NCI-H69 (cell line): ENCODE data around the gene ATP5ME.
A peak's percentile ranks its signal among the peaks of the same experiment; 100 is the strongest.
"Not testable (repeated sequence)": the region's sequence is repeated elsewhere in the genome, so short reads cannot be mapped to it uniquely, and the experiment has no call there.

Source experiments
- DNase-seq: peaks from one replicate; lab custom pipeline; 2025; lab: John Stamatoyannopoulos, UW

ATP5ME gene

DNA sequence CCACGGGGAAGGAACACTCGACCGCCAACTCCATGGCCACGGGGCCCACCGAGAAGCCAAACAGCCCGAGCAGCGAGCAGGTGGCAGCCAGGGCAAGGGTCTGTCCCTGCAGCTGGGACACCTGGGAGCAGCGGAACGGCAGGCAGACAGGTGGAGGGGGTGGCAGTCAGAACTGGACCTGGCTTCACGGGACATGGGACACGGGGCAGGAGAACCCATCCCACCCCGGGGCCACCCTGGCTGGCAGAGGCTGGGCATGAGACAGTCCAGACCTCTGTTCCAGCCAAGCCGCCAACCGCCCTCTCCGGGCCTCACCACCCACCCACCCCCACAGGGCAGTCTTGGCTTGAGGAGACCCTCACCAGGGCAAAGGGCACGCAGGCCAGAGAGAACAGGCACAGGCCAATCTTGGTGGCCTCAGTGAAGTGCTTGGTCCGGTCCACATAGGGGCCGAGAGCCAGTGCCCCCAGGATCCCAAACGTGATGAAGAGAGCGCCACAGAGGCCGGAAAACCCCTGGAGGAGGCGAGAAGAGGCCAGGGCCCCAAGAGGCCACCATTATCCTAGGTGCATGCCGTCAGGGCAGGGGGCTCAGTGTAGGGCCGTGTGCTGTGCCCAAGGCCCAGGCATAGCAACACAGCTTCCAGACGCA, 9.3 kb upstream of the ATP5ME start:
- no peak for DNase-seq

DNA sequence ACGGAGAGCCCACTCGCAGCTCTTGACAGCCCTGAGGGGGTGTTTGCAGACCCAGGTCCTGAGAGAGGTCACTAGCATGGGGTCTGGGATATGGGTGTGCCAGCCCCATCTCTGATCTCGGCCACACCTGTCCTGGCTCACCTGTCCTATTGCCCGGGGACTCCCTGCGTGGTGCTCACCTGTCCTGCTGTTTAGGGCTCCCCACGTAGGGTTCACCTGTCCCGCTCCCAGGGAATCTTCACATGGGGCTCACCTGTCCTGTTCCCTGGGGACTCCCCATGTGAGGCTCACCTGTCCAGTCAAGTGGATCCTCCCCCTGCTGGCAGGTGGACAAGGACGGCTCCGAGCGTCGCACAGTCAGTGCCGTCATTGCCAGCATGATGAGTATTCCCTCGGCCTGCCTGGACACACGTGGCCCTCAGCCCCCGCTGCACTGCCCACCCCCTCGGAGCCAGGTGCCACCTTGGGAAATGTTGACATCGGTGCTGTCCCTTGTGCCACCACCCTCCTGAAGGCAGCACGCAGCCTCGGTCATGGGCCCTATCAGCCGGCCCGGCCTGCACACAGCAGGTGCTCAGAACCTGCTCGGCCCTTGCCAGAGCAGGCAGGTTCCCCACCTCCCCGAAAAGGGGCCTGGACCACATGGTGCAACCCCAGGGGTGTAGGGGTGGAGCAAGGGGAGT, 8.6 kb upstream of the ATP5ME start:
- DNase-seq, result no peak

DNA sequence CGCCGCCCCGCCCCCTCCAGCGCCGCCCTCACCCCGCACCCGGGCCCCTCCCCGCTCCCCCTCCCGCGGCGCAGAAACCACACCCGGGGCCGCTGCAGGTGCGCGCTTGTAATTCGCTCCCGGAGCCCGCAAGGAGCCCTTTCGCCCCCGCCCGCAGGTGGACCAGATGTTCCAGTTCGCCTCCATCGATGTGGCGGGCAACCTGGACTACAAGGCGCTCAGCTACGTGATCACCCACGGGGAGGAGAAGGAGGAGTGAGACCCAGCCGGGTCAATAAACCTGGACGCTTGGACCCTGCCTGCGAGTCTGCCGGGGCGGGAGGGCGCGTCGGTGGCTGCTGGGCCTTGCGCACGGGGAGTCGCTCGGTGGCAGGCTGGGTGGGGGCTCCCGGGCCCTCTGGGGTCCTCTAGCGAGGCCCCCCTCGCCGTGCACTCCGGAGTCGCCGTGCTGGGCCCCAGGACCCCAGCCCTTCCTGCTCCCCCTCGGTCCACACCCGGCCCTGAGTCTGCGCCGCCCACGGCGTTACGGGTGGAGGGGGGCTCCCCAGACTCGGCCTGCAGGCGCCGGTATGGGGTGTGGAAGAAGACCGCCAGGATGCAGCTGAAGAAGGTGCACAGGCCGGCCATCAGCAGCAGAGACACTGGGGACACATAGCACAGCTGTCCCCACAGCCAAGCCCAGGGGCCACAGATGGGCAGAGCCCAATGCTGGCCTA, 7.8 kb upstream of the ATP5ME start:
- peak; percentile 87 for DNase-seq

DNA sequence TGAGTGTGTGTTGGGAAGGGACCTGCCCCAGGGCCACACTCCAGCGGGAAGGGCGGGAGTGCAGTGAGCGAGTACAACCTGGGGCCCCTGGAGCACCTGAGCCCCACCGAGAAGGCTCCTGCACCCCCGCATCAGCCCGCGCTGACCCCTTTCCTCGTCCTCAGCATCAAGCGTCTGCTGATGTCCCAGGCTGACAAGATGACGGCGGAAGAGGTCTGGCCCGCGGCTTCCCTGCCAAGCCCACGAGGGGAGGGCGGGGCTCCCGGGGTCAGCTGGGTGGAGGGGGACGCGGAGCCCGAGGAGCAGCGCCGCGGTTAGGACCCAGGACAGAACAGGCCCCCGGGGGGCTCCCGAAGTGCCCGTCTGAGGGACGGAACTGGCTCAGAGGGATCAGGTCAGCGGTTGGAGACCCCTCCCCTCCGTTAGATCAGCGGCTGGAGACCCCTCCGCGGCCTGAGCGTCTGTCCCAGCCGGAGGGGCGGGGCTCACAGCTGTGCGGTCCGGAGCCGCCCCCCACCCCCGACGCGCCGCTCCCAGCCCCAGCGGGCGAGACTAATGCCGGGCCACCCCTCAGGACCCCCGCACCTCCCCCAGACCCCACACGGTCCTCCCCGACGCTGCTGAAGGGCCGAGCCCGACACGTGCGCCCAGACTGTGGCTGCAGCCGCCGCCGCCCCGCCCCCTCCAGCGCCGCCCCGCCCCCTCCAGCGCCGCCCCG, 7.0 kb upstream of the ATP5ME start:
- DNase-seq, result peak; percentile 51

DNA sequence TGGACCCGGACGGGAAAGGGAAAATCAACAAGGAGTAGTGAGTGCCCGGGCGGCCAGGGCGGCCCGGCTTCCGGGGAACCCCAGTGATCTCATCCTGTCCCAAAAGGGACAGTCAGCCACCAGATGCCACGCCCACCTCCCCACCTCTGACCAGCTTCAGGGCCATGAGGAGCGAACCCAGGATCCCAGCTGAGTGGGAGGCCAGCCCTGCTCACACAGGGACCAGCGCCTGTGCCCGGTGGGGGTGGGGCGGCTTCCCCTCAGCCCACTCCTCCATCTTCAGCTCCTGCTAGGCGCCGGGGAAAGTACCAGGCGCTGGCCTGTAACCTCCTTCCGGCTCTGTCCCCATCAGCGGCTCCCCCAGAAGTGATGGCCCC, 6.5 kb upstream of the ATP5ME start:
- no peak for DNase-seq

DNA sequence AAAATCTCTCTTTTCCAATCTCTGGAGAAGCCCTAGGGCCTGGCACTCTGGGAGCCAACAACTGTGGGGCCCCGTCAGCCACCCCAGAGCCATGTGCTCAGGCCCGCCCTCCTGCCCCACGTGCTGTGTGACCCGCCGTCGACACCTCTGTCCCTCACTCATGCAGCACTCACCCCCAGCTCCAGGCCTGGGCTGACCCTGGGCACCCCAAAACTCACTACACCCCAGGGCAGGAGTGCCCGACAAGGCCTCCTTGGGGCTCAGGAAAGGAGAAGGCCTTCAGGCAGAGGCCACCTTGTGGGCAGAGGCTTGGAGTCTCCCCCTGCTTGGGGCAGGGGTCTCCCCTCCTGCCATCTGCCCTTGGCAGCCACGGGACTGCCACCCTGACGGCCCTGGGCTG, 6.0 kb upstream of the ATP5ME start:
- DNase-seq, result no peak

DNA sequence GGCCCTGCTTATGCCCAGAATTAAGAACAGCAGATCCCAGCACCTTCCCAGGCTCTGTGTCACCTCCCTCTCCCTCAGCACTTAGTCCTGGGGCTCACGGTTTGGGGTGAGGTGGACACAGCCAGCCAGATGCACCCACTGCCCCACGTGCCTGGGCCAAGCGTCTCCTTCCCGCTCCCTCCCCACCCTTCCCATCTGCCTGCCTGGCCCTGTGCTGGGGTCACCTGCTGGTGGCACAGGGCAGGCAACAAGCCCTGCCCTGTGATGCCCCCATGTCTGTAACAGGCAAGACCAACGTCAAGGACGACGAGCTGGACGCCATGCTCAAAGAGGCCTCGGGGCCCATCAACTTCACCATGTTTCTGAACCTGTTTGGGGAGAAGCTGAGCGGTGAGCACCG, 5.6 kb upstream of the ATP5ME start:
- DNase-seq, result no peak

DNA sequence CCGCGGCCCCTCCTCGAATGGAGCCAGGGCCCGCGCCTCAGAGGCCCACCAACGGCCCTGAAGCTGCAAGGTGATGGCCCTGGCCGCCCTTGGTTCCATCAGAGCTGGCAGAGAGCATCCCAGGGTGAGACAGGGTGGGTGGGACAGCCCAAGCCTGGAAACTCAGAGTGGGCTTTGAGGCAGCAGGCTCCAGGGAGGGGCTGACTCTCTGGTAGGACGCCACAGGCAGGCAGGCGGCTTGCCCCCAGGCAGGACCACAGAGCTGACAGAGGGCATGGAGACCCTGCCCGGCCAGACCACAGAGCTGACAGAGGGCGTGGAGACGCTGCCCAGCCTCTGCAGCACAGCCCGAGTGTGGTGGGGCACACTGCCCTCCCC, 5.0 kb upstream of the ATP5ME start:
- DNase-seq, result no peak

DNA sequence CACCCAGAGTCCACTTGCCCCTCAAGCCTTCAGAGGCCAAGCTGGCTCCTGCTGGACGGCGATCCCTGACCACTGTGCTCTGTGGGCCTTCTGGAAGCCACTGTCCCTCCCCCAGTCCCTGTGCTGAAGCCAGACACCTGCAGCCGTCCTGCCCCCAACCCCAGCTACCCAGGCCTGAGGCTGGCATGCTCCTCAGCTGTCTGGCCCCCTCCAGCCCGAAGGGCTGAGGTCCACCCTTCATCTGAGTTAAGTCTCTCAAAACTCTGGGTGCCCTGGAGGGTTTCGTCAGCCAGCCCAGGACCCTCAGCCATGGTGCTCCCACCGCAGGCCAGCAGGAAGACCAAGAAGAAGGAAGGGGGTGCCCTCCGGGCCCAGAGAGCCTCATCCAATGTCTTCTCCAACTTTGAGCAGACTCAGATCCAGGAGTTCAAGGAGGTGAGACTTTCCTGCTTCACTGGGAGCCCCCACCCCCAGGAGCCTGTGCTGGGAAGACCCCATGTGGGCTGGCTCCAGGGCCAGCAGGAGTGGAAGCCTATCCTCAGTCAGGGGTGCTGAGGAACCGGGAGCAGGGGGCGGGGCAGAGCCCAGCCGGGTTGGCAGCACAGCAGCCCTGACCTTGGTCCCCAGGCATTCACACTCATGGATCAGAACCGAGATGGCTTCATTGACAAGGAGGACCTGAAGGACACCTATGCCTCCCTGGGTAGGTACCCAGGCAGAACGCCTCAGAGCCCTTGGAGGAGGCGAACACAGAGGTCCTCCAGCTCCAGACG, 4.4 kb upstream of the ATP5ME start:
- no peak for DNase-seq

DNA sequence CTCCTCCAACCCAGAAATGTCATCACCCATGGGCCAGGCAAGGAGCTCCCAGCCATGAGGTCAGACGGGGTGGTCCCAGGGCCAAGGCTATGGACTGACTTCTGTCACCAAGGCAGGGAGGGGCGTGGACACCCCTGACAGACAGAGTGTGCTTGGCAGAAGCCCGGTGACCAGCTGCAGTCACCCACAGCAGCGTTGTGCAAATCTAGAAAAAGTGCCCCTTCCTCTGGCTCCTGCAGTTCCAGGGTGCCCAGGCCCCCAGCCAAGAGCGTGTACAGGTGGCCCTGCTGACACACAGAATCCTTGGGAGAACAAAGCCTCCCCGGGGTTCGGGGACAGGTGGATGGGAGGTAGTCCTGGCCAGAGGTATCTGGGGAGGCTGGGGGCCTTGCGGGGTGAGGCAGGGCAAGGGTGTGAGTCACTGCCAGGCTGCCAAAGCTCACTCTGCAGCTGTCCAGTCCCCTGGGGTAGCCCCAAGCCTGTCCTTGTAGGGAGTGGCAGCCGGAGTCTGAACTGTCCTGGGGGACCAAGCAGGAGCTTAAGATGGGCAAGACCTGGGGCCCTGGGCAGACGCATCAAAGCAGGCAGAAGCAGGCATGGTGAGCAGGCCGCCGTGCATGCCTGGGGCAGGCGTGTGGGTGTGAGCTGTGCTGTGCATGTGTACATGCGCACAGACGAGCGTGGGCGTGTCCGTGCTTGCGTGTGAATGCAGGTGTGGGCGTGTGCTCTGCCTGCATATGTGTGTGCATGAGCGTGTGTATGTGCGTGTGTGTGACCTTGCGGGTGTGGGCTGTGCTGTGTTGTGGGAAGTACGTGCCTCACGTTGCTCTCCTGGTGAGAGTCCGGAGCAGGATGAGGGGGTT, 3.6 kb upstream of the ATP5ME start:
- DNase-seq, result peak; percentile 63

DNA sequence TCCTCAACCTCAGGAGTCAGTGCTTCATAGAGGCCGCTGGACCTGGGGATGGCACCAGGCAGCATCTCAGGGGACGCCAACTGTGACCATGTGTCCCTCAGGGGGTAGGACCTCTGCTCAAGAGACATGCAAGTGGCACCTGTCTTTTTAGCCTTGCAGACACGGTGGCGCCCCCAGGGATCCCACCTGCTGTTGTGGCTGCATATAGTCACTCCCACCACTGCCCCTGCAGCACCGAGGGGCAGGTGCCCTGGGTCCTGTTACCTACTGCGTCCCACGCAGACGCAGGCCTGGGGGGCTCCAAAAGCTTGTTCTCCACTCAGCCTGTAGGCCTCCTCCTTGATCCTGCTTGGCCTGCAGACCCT, 2.8 kb upstream of the ATP5ME start:
- no peak for DNase-seq

DNA sequence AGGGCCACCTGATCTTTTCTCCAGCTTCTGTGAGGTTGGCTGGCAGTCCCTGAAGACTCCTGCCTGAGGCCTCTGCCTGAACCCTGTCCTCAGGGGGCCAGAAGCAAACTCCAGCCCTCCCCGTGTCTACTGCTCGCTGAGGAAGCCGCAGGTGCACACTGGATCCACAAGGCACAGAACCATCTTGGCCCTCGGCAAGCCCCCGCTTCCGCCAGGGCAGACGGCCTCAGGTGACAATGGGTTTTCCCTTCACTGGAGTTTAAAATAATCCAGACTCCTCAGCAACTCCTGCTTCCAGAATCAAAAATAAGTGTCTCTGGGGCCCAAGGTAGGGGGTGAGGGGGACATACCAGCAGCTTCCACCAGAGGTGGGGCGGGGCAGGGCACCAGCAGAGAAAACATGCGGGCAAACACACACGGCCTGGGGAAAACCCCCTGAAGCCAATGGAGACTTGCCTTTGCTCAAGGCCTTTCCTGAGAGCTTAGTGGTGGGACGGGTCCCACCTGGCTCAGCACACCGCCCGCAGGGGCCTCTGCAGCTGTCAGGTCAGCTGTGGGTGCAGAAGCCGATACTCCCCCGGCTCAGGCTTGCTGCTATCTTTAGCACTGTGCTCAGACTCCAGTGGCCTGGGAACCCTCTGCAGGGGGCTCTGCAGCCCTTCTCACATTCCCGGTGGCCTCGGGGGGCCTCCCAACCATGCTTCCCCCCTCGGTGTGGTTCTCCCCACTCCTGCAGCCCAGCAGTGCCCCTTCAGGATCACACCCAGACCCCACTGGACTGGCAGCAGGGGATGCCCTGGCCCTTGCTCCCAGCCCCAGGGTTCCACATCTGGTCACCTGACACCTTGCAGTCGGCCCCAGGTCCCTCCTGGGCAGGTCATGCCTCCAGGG, 2.1 kb upstream of the ATP5ME start:
- no peak for DNase-seq

DNA sequence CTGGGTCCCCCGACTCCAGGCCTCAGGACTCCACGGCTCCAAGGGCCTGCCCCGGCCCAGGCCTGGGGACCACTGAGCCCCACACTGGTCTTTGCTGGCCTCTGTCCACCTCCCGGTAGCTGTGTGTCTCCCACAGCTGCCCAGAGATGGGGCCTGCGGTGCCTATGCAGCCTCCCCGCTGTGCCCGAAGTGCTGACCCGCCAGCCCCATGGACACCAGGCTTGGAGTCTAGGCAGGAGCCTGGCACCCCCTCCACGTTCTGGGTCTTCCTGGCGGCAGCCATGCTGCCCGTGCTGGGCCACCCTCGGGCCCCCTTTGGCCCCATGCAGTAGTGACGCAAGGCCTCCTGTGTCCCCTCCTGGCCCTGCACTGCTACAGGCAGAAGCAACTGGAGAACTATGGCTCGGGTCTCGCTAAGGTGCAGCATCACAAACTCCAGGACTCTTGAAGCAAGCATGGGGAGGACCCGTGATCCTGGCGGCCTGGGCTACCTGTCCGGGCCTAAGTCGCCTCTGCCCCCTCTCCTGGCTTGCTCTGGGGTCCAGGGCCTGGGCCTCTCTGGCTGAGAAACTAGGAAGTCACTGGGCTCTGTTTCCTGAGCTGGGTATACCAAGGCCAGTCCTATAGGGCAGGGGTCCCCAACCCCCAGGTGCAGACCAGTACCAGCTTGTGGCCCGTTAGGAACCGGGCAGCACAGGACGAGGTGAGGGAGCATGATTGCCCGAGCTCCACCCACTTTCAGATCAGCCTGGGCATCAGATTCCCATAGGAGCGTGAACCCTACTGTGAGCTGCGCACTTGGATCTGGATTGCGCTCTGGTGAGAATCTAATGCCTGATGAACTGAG, 1.2 kb upstream of the ATP5ME start:
- no peak for DNase-seq

DNA sequence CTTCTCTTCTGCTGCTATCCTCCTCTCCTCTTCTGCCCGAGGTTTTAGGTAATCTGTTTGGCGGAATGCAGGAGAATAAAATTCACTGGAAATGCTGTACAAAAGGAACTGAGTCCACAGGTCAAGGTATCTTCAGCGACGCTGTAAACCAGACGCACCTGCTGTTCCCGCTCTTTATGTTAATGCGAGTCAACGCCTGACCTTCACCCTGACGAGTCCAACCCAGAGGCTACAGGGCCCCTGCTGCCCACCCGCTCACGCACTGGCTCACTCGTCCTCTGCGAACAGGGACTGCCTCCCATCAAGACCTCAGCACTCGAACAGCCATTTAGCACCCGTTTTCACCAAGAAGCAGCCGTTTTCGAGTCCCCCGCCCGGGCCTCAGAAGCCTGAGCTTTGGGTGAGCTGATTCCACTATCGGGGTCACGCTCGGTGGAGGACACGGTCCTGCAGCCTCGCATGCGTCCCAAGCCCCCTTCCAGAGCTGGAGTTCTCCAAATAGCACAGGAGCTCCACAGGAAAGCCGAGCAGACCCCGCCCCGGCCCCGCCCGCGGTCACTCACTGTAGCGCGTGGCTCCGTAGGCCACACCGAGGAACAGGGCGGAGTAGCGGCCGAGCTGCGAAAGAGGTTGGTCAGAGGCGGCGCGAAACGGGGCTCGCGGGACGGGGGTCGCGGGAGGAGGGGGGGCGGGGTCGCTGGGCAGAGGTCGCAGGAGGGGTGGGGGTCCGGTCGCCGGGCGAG, 556 bp downstream of the ATP5ME start:
- DNase-seq, result peak; percentile 23

DNA sequence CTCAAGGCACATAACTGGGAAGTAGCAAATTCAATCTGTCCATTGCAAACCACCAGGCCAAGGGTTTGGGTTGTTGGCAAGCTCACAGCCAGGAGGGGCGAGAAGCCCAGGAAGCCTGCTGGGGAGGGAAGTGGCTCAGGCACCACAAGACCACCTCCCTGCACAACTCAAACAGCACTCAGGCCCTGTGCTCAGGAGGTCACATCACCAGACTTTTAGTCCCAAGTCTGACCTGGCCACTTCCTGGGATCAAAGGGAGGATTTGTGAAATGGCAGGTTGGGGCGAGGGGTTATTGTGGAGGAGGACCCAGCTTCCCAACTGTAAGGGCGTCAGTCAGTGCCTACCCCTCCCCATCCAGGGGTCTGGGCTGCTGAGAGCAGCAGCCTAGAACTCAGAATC, 2.3 kb downstream of the ATP5ME start:
- DNase-seq, result no peak

DNA sequence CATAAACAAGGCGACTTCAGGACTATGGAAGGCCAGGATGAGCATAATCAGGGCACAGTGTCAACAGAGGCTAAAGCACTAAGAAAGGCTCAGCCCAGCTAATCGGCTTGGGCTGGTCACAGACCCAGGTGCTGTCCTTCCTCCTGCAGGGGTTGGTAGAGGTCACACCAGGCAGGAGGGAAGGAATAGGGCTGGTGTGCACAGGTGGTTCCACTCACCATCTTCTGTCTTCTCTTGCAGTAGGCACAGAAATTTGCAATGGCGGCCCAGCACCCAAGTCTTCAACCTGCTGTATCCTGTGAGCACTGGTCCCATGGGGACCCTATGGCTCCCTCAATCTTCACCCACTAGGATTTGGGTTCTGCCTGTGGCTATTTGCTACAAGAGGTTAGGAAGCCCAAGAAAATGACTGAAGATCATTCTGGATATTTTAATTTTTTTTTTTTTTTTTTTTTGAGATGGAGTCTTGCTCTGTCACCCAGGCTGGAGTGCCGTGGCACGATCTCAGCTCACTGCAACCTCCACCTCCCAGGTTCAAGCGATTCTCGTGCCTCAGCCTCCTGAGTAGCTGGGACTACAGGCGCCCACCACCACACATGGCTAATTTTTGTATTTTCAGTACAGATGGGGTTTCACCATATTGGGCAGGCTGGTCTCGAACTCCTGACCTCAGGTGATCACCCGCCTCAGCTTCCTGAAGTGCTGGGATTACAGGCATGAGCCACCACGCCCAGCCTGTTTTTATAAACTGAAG, 4.1 kb downstream of the ATP5ME start:
- not testable (repeated sequence) for DNase-seq

DNA sequence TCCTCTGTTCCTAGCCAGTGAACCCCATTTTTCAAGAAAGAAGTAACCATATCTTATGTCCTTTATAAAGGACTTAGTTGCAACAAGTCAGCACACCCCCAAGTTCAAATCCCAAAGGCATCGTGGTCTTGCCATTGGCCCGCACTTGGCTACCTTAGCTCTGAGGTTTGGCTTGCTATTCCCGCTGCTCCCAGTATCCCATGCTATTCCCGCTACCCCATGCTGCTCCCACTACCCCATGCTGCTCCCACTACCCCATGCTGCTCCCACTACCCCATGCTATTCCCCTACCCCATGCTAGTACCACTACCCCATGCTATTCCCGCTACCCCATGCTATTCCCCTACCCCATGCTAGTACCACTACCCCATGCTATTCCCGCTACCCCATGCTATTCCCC, 5.9 kb downstream of the ATP5ME start:
- not testable (repeated sequence) for DNase-seq

DNA sequence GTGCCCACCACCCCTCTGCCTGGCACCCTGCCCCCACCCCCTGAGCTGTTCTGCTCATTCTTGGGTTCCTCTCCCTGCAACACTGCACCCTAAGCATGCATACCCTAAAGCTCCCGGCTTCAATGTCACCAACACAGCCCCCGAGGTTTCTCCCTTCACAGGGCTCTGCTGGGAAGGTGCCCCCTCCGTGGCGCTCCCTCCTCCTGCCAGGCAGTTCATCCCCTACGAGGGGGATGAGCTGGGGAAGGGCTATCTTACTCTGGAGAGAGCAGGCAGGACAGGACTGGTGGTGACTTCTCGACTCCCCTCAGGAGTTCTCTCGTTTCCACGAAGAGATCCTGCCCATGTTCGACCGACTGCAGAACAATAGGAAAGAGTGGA, 6.5 kb downstream of the ATP5ME start:
- no peak for DNase-seq
